ENCODE data around the gene LAMC3. TPM values are rescaled to one million over a fixed set of nuclear protein-coding genes. Genes with fewer than 3 reads are reported as not detected.
A peak's percentile ranks its signal among the peaks of the same experiment; 100 is the strongest.

The LAMC3 gene
- total RNA-seq, 3 donors from 2014 or later = 2.1 to 8.5 (median 7.8) TPM

DNA sequence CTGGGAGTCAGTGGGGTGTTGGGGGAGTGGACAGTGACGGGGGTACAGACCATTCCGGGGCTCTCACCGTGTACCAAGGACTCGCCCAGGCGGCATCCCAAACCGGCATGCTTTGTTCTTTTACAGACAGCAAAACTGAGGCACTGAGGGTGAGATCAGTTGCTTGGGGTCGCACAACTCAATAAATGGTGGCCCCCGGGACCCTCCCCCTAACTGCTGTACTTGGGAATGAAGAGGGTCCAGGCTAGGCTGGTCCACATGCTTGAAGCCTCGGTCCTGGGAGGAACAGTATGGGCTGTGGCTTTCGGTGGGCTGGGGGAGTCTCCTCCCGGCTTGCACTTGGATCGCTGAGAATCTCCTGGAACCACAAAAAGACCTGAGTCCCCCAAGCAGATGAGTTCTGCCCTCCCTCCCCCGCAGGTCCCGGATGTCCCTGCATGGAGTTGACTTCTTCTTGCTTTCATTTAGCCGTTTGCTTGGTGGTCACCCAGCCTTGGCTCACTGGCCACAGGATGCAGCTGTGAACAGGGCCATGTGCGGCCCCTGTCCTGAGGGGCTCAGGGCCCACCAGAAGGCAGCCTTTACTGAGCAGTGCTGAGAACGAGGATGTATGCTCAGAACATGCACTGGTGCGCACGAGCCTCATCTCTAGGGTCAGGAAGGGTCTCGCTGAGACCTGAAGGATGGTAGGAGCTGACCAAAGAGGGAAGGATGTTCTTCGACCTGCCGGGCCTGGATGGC lies 4.2 kb downstream of the LAMC3 start:
- intact Hi-C loops (cut with DNase I; ENCODE audit: low total_unique reads) = loop anchor here (5.0 kb wide), 1 partner anchor 86 kb away; no protein-coding TSS in a partner anchor
- Histone ChIP-seq H3K4me3 (no peak overlapping the region), H3K27me3 (peaks cover 0 to 23% of the 10 kb centered on the region in 2 donors), H3K4me1 (no peaks in the 10 kb centered on the region), H3K9me3 (no peaks in the 10 kb centered on the region), H3K36me3 (no peaks in the 10 kb centered on the region), H3K27ac (peak overlapping the region; percentile 21 to 82)
- no peak for DNase-seq (ENCODE audit: low spot score in 2 of 2)
- TF ChIP-seq POLR2A (IDR thresholded peaks at IDR 0.05) (no peak), POLR2AphosphoS5 (IDR thresholded peaks at IDR 0.05) (no peak)
- TF ChIP-seq, protein P1, sequence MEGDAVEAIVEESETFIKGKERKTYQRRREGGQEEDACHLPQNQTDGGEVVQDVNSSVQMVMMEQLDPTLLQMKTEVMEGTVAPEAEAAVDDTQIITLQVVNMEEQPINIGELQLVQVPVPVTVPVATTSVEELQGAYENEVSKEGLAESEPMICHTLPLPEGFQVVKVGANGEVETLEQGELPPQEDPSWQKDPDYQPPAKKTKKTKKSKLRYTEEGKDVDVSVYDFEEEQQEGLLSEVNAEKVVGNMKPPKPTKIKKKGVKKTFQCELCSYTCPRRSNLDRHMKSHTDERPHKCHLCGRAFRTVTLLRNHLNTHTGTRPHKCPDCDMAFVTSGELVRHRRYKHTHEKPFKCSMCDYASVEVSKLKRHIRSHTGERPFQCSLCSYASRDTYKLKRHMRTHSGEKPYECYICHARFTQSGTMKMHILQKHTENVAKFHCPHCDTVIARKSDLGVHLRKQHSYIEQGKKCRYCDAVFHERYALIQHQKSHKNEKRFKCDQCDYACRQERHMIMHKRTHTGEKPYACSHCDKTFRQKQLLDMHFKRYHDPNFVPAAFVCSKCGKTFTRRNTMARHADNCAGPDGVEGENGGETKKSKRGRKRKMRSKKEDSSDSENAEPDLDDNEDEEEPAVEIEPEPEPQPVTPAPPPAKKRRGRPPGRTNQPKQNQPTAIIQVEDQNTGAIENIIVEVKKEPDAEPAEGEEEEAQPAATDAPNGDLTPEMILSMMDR (IDR thresholded peaks at IDR 0.05) = no peak

DNA sequence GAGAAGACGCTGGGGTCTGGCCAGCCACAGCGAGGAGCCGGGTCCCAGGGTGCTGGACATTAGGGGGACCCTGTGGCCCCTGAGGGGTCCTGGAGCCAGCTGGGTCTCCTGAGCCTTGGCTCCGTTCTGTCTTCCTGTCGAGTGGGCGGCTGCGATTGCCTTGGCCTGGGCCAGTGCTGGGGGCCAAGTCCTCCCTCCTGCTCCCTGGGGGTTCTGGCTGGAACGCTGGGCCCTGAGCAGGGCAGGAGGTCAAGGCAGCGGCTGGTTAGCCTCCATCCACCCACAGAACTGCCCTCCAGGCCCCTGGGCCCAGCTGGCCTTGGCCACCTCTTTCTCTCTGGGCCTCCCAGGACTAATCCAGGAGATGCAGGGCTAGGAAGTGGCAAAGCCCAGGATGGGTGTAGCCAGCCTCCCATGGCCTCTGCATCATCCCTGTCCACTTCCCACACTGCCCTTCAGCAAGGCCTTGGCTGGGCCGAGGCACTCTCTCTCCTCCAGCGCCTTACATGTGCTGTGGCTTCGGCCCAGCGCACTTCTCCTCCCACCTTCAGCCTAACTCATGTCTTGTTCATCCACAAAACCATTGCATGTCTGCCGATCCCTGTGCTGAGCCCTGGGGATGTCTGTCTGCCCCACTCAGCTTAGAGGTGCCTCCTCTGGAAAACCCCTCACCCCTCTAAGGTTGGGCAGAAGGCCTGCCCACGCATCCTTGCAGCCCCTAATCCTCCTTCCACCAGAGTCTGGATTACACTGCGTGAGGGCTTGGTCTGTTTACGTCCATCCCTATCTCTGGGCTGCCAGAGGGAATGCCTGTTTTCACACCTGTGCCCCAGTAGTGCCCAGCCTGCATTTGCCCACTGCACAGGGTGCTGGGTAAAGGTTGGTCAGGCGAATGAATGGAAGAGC lies 5.0 kb downstream of the LAMC3 start:
- intact Hi-C loops (cut with DNase I; ENCODE audit: low total_unique reads) = loop anchor here (5.0 kb wide), 1 partner anchor 87 kb away; no protein-coding TSS in a partner anchor
- Histone ChIP-seq H3K4me1 (no peaks in the 10 kb centered on the region), H3K9me3 (no peaks in the 10 kb centered on the region), H3K27ac (peak overlapping the region; percentile 27 to 71), H3K27me3 (peaks cover 0 to 16% of the 10 kb centered on the region in 2 donors), H3K36me3 (no peaks in the 10 kb centered on the region), H3K4me3 (no peak overlapping the region)
- no peak for DNase-seq (ENCODE audit: low spot score in 2 of 2)
- TF ChIP-seq POLR2AphosphoS5 (IDR thresholded peaks at IDR 0.05) (no peak), POLR2A (IDR thresholded peaks at IDR 0.05) (no peak)
- TF ChIP-seq, protein P1 (IDR thresholded peaks at IDR 0.05) = no peak

DNA sequence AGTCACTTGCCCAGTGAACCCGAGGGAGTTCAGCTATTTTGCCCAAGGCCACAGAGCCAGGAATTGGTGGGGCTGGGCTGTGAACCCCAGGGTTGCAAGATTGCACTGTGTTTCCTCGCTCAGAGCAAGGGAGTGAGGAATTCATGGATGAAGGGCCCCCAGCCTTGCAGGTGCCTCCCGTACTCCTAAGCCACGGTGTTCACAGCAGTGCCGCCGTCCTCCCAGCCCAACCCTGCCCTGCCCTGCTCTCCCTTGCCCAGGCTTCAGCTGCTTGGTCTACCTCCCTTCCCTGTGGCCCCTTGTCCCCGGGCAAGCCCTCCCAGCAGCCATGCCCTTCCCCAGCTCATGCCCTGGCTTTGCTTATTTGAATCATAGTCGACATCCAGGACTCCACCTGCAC lies 6.1 kb downstream of the LAMC3 start:
- Histone ChIP-seq H3K4me3 (no peak overlapping the region), H3K9me3 (no peaks in the 10 kb centered on the region), H3K27me3 (peaks cover 0 to 8% of the 10 kb centered on the region in 2 donors), H3K36me3 (no peaks in the 10 kb centered on the region), H3K27ac (no peak overlapping the region), H3K4me1 (no peaks in the 10 kb centered on the region)
- intact Hi-C loops (cut with DNase I; ENCODE audit: low total_unique reads) = no loop called here
- no peak for TF ChIP-seq POLR2A (IDR thresholded peaks at IDR 0.05)
- TF ChIP-seq, protein P1 (IDR thresholded peaks at IDR 0.05) = no peak
- TF ChIP-seq POLR2AphosphoS5 (IDR thresholded peaks at IDR 0.05) = no peak
- DNase-seq (ENCODE audit: low spot score in 2 of 2) = no peak

DNA sequence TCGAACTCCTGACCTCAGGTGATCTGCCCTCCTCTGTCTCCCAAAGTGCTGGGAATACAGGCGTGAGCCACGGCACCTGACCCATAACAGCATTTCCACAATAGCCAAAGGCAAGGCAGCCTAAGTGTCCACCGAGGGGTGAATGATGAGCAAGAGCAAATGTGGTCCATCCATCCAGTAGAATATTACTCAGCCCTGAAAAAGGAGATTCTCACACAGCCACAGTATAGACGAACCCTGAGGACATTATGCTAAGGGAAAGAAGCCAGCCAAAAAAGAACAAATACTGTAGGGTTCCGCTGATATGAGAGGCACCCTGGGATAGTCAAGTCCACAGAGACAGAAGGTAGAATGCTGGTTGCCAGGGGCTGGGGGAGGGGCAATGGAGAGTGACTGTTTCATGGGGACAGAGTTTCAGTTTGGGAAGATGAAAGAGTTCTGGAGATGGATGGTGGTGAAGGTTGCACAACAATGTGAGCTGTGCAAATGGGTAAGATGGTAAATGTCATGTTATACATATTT lies 7.0 kb downstream of the LAMC3 start:
- Histone ChIP-seq H3K9me3 (no peaks in the 10 kb centered on the region), H3K27ac (no peak overlapping the region)
- intact Hi-C loops (cut with DNase I; ENCODE audit: low total_unique reads) = loop anchor here (1.0 kb wide), 1 partner anchor 13 kb away; no protein-coding TSS in a partner anchor

More for the DNA sequence above, 7.0 kb downstream of the LAMC3 start:
- H3K4me1 ChIP-seq = no peaks in the 10 kb centered on the region
- no peaks in the 10 kb centered on the region for H3K36me3 ChIP-seq
- H3K27me3 ChIP-seq = peaks cover 0 to 4% of the 10 kb centered on the region in 2 donors
- H3K4me3 ChIP-seq = no peak overlapping the region
- DNase-seq (ENCODE audit: low spot score in 2 of 2) = no peak
- TF ChIP-seq POLR2AphosphoS5 (IDR thresholded peaks at IDR 0.05) (no peak), POLR2A (IDR thresholded peaks at IDR 0.05) (no peak)
- TF ChIP-seq, protein P1 (IDR thresholded peaks at IDR 0.05) = no peak

Data from breast epithelium (tissue), 4 donors.